Prostate gland (tissue), 2 donors: ENCODE results near the gene ZNF366. TPM values are rescaled to one million over a fixed set of nuclear protein-coding genes. Genes with fewer than 3 reads are reported as not detected.
A peak's percentile ranks its signal among the peaks of the same experiment; 100 is the strongest.

Source experiments
- DNase-seq: peaks from one replicate; pipeline ENCODE4 v3.0.0-alpha.2; 2019; ENCODE audit warnings: low spot score
- H3K27ac ChIP-seq, 2 donors: fragments of 200-600 bp; sonication (generic); 2 replicates each; pipeline ENCODE4 v1.5.1; 2017 to 2019
- H3K27me3 ChIP-seq: fragments of 200-600 bp; sonication (generic); replicated peaks from 2 replicates; pipeline ENCODE4 v1.5.1; 2019; ENCODE audit not compliant: insufficient read depth
- H3K36me3 ChIP-seq, 2 donors: fragments of 200-600 bp; sonication (generic); 1 replicate in 1 of 2; 2 replicates in 1 of 2; pipeline versions ENCODE4 v1.5.1 to v1.8.1; 2017 to 2019
- H3K4me1 ChIP-seq: fragments of 200-600 bp; sonication (generic); replicated peaks from 2 replicates; pipeline ENCODE4 v1.5.1; 2019
- H3K4me3 ChIP-seq, 2 donors: fragments of 200-600 bp; sonication (generic); 2 replicates each; pipeline ENCODE4 v1.5.1; 2017 to 2019
- H3K9me3 ChIP-seq: fragments of 200-600 bp; sonication (generic); 2 replicates; pipeline ENCODE4 v1.5.1; 2017
- POLR2A ChIP-seq: fragments of 450-650 bp; IDR thresholded peaks from one replicate; pipeline ENCODE4 v1.6.1; 2016; ENCODE audit warnings: antibody characterized with exemption, mild to moderate bottlenecking
- POLR2AphosphoS5 ChIP-seq: sonication (generic); formaldehyde crosslinking; IDR thresholded peaks from one replicate; pipeline ENCODE4 v1.6.1; 2017; ENCODE audit warnings: antibody characterized with exemption
- WGBS: methylation state at CpG from one replicate; pipeline ENCODE4 v1.1.5; 2018; 5-methylcytosine and 5-hydroxymethylcytosine counted together
- intact Hi-C: fragments of 100-400 bp; cut with DNase I; formaldehyde crosslinking; loops from one replicate; pipeline ENCODE4 v1.14.2; 2022
- total RNA-seq, 2 donors: library from RNA; depleted of rRNA; stranded (reverse); fragments of >200 nt; gene quantifications; one replicate each; pipeline ENCODE4 v1.1.0, GENCODE V29; 2016
- TF ChIP-seq, protein P1 (sequence below), 4 experiments: fragments of 200-600 bp in 2 of 4; fragments of 450-650 bp in 2 of 4; sonication (generic) in 2 of 4; IDR thresholded peaks; 1 replicate in 3 of 4; 2 replicates in 1 of 4; pipeline ENCODE4 v1.5.1; 2016 to 2019; ENCODE audit warnings: antibody characterized with exemption in 4 of 4, mild to moderate bottlenecking in 2 of 4, moderate library complexity in 2 of 4

ZNF366 gene
- total RNA-seq, 2 donors from 2014 or later: 2.0 to 3.2 TPM

DNA sequence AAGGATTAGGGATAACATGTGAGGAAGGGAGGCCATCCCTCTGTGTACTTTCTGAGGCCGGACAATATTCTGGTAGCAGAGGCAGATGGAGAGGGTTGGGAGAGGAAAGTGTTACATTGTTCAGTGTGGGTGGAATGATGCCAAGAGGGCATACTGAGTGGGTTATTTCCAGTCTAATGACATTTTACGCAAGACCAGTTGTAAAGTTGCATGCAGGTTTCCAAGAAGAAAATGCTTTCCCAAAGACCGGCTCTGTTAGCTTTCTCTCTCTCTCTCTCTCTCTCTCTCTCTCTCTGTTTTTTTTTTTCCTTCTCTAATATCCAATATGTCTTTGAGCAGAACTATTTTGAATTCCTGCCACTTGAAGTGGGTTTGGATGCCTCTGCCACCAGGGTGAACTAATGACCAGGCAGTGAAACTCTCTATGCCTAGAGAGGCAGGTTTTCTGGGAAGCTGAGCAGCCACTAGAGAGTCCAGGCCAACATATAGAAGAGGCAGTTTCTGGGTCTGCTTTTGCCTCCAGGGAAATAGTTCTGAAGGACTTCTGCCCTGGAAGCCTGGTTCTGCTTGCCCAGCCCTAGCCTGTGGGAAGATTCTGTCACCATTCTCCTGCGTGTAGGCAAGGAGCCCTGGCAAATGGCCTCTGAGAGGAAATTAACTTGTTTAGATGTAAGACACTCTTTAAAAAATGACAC, 24.4 kb upstream of the ZNF366 start:
- Histone ChIP-seq H3K27me3 (peaks cover 2% of the 10 kb centered on the region), H3K27ac (no peak overlapping the region), H3K4me3 (no peak overlapping the region), H3K36me3 (no peaks in the 10 kb centered on the region), H3K4me1 (no peaks in the 10 kb centered on the region), H3K9me3 (no peaks in the 10 kb centered on the region)
- 68% methylated on average over 4 of the region's 4 CpGs for WGBS
- no peak for DNase-seq
- intact Hi-C loops: no loop called here
- TF ChIP-seq POLR2AphosphoS5: no peak
- TF ChIP-seq POLR2A: no peak
- TF ChIP-seq, protein P1, sequence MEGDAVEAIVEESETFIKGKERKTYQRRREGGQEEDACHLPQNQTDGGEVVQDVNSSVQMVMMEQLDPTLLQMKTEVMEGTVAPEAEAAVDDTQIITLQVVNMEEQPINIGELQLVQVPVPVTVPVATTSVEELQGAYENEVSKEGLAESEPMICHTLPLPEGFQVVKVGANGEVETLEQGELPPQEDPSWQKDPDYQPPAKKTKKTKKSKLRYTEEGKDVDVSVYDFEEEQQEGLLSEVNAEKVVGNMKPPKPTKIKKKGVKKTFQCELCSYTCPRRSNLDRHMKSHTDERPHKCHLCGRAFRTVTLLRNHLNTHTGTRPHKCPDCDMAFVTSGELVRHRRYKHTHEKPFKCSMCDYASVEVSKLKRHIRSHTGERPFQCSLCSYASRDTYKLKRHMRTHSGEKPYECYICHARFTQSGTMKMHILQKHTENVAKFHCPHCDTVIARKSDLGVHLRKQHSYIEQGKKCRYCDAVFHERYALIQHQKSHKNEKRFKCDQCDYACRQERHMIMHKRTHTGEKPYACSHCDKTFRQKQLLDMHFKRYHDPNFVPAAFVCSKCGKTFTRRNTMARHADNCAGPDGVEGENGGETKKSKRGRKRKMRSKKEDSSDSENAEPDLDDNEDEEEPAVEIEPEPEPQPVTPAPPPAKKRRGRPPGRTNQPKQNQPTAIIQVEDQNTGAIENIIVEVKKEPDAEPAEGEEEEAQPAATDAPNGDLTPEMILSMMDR (IDR thresholded peaks at IDR 0.05): no peak

DNA sequence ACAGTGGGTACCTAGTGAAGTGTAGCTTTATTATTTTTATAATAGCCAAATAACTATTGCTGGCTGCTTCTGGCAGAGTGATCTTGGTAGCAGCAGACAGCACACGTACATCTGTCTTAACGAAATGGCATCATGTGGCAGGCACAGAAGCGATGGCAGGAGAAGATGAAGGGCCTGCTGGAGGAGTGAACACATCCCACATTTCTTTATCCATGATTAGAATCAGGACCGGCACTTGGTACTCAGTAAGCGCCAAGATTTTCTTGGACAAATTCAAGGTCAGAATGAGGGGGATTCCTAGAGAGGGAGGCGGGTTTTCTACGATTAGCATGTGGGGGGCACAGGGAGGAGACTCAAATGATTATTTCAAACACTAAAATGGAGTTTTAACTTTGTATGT, 23.0 kb upstream of the ZNF366 start:
- Histone ChIP-seq H3K36me3 (no peaks in the 10 kb centered on the region), H3K27me3 (peaks cover 2% of the 10 kb centered on the region), H3K9me3 (no peaks in the 10 kb centered on the region), H3K4me1 (no peaks in the 10 kb centered on the region), H3K4me3 (no peak overlapping the region), H3K27ac (no peak overlapping the region)
- 31% methylated on average over 7 of the region's 7 CpGs for WGBS
- intact Hi-C loops: no loop called here
- no peak for DNase-seq
- TF ChIP-seq POLR2A (no peak), POLR2AphosphoS5 (no peak)
- TF ChIP-seq, protein P1 (IDR thresholded peaks at IDR 0.05): no peak

DNA sequence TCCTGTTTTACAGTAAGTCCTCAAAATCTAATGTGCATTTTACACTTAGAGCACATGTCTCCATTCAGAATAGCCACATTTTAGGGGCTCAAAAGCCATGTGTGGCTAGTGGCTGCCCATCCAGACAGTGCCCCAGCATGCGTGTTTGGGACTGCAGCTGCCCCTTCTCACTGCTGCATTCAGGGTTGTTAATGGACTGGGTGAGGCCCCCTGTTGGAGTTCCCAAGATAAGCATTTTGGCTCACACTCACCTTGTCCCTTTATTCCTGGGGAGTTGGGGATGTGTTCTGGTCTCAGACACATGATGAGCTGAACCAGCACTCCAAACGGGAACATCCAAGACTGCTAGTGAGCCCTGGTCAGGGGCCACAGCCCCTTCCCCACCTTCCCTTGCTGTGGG, 22.2 kb upstream of the ZNF366 start:
- intact Hi-C loops: no loop called here

DNA sequence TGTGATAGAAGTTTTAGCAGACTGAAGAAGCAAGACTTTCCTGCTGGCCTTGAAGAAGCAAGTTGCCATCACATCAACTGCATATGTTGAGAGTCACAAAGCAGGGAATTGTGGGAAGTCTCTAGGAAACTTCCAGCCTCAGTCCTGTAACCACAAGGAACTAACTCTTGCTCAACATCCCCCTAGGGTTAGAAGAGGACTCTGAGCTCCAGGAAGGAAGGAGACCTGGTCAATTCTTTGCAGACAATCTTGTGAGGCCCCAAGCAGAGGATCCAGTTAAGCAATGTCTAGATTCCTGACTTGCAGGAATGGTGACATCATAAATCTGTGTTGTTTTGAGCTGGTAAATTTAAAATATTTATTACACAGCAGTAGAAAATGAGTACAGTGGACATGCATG, 18.6 kb upstream of the ZNF366 start:
- Histone ChIP-seq H3K9me3 (no peaks in the 10 kb centered on the region), H3K4me3 (no peak overlapping the region), H3K27ac (no peak overlapping the region), H3K4me1 (no peaks in the 10 kb centered on the region), H3K27me3 (no peaks in the 10 kb centered on the region), H3K36me3 (no peaks in the 10 kb centered on the region)
- DNase-seq: no peak
- intact Hi-C loops: loop anchor here (2.0 kb wide), 1 partner anchor 161 kb away; no protein-coding TSS in a partner anchor
- no peak for TF ChIP-seq POLR2AphosphoS5
- TF ChIP-seq POLR2A: no peak
- TF ChIP-seq, protein P1 (IDR thresholded peaks at IDR 0.05): no peak

More for the DNA sequence above, 22.2 kb upstream of the ZNF366 start:
- WGBS: 89% methylated on average over 2 of the region's 2 CpGs
- Histone ChIP-seq H3K27me3 (no peaks in the 10 kb centered on the region), H3K4me3 (no peak overlapping the region), H3K9me3 (no peaks in the 10 kb centered on the region), H3K36me3 (no peaks in the 10 kb centered on the region), H3K4me1 (no peaks in the 10 kb centered on the region), H3K27ac (no peak overlapping the region)
- DNase-seq: no peak
- no peak for TF ChIP-seq POLR2AphosphoS5
- TF ChIP-seq, protein P1 (IDR thresholded peaks at IDR 0.05): no peak
- TF ChIP-seq POLR2A: no peak

DNA sequence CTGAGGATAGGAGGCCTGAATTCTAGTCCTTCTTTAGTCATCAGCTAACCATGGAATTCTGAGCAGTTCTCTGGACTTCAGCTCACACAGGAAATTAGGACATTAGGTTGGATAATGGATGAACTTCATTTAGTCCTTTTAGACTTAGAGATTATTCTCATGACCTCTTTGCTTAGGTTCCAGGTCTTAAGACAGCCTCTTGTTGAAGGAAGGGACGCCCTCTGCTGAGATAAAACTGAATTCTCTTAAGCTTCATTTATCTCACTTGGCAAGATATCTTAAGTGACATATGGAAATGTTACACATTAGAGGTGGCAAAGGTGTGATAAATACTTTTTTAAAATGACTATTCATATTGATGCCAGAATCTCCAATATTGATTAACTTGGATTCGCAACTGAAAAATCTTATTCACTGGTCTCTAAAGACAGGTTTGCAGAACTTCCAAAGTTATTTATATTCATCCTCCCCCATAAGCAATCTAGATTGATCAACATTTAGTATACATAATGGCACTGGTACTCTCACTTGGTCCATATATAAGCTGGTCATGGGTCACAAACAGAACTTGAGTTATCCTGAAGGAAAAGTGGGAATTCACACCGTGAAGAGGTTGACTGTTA, 16.9 kb upstream of the ZNF366 start:
- WGBS: 67% methylated on average over 3 of the region's 3 CpGs
- Histone ChIP-seq H3K27ac (no peak overlapping the region), H3K4me1 (no peaks in the 10 kb centered on the region), H3K4me3 (no peak overlapping the region), H3K9me3 (no peaks in the 10 kb centered on the region), H3K36me3 (no peaks in the 10 kb centered on the region), H3K27me3 (no peaks in the 10 kb centered on the region)
- no peak for TF ChIP-seq POLR2A
- TF ChIP-seq, protein P1 (IDR thresholded peaks at IDR 0.05): peak in 3 of 4 experiments; percentile 52 to 79 (median 69)
- intact Hi-C loops: loop anchor here (2.0 kb wide), 1 partner anchor 159 kb away; no protein-coding TSS in a partner anchor
- peak; percentile 46 for DNase-seq
